GM12891 (cell line): ENCODE results near the gene RNF130.

Experiments
- POLR2A ChIP-seq: IDR thresholded peaks from 2 replicates; pipeline ENCODE4 v1.6.1; 2011; ENCODE audit warnings: low read depth, low read length, control low read depth
- POLR2AphosphoS5 ChIP-seq: IDR thresholded peaks from 2 replicates; pipeline ENCODE4 v1.6.1; 2011; ENCODE audit warnings: low read depth, low read length, control low read depth
- SPI1 ChIP-seq: IDR thresholded peaks from 2 replicates; pipeline ENCODE4 v1.6.1; 2011; ENCODE audit warnings: low read depth, low read length, control low read depth
- TAF1 ChIP-seq: IDR thresholded peaks from 2 replicates; pipeline ENCODE4 v1.6.1; 2011; ENCODE audit warnings: low read depth, low read length, control low read depth

GRCh38 chr5:180070756-180071530, 616 bp downstream of the RNF130 start:
- TF ChIP-seq TAF1, result no peak
- TF ChIP-seq POLR2AphosphoS5, result no peak
- no peak for TF ChIP-seq POLR2A
- TF ChIP-seq SPI1, result no peak
